GM23248 (cell line): ENCODE data around the gene SAMD14. TPM values are rescaled to one million over a fixed set of nuclear protein-coding genes. Genes with fewer than 3 reads are reported as not detected.

ENCODE experiments used
- DNase-seq: peaks from one replicate; pipeline ENCODE4 v3.0.0-alpha.2; 2015
- H2AFZ ChIP-seq: fragments of 200-600 bp; sonication (generic); 2 replicates; pipeline ENCODE4 v1.6.1; 2016; ENCODE audit warnings: antibody characterized with exemption
- H3F3A ChIP-seq: fragments of 200-600 bp; sonication (generic); 2 replicates; pipeline ENCODE4 v1.6.1; 2016; ENCODE audit warnings: mild to moderate bottlenecking, antibody characterized with exemption, mixed run types; ENCODE audit not compliant: insufficient read depth
- H3K27ac ChIP-seq: fragments of 200-600 bp; sonication (generic); 2 replicates; pipeline ENCODE4 v1.5.1; 2016; ENCODE audit warnings: mild to moderate bottlenecking
- H3K27me3 ChIP-seq: fragments of 200-600 bp; sonication (generic); replicated peaks from 2 replicates; pipeline ENCODE4 v1.6.1; 2016; ENCODE audit warnings: mild to moderate bottlenecking; ENCODE audit not compliant: insufficient read depth
- H3K36me3 ChIP-seq: fragments of 200-600 bp; sonication (generic); 2 replicates; pipeline ENCODE4 v1.6.1; 2016; ENCODE audit warnings: low read depth, mild to moderate bottlenecking
- H3K4me1 ChIP-seq: fragments of 200-600 bp; sonication (generic); 2 replicates; pipeline ENCODE4 v1.6.1; 2016; ENCODE audit warnings: mild to moderate bottlenecking; ENCODE audit not compliant: insufficient read depth
- H3K4me2 ChIP-seq: fragments of 200-600 bp; sonication (generic); one replicate; pipeline ENCODE4 v1.6.1; 2016; ENCODE audit warnings: mild to moderate bottlenecking; ENCODE audit not compliant: unreplicated experiment
- H3K4me3 ChIP-seq: fragments of 200-600 bp; sonication (generic); 2 replicates; pipeline ENCODE4 v1.5.1; 2016; ENCODE audit warnings: mild to moderate bottlenecking
- H3K79me2 ChIP-seq: fragments of 200-600 bp; sonication (generic); 2 replicates; pipeline ENCODE4 v1.6.1; 2016; ENCODE audit warnings: mild to moderate bottlenecking; ENCODE audit not compliant: insufficient read depth
- H3K9ac ChIP-seq: fragments of 200-600 bp; sonication (generic); 2 replicates; pipeline ENCODE4 v1.6.1; 2016; ENCODE audit warnings: mild to moderate bottlenecking
- H3K9me2 ChIP-seq: fragments of 200-600 bp; sonication (generic); 2 replicates; pipeline ENCODE4 v1.6.1; 2016; ENCODE audit warnings: mixed run types, mild to moderate bottlenecking, moderate library complexity; ENCODE audit not compliant: insufficient read depth
- H3K9me3 ChIP-seq: fragments of 200-600 bp; sonication (generic); one replicate; pipeline ENCODE4 v1.6.1; 2017; ENCODE audit warnings: low read depth
- H4K20me1 ChIP-seq: fragments of 200-600 bp; sonication (generic); 2 replicates; pipeline ENCODE4 v1.6.0; 2016; ENCODE audit not compliant: insufficient read depth
- EZH2 ChIP-seq: fragments of 200-600 bp; sonication (generic); IDR thresholded peaks from 2 replicates; pipeline ENCODE4 v1.6.1; 2018; ENCODE audit warnings: antibody characterized with exemption, mild to moderate bottlenecking; ENCODE audit not compliant: insufficient read depth, poor library complexity, severe bottlenecking
- EZH2phosphoT487 ChIP-seq: fragments of 200-600 bp; sonication (generic); IDR thresholded peaks from 2 replicates; pipeline ENCODE4 v1.6.1; 2018; ENCODE audit warnings: antibody characterized with exemption, moderate library complexity, mild to moderate bottlenecking, low read depth; ENCODE audit not compliant: insufficient read depth
- WGBS, 2 experiments: methylation state at CpG; one replicate each; pipeline ENCODE4 v1.1.6; 2015 to 2017; ENCODE audit warnings: low lambda C conversion rate in 2 of 2, low coverage in 1 of 2; ENCODE audit errors: missing lambda C conversion rate in 2 of 2; 5-methylcytosine and 5-hydroxymethylcytosine counted together
- in situ Hi-C: fragments of 300-500 bp; cut with MboI; formaldehyde crosslinking; loops from 2 replicates; pipeline ENCODE4 v1.15.0; 2020
- polyA plus RNA-seq: library from polyadenylated mRNA; unstranded; fragments of >200 nt; fragmentation: Nextera tagmentation; extraction: Ambion mirVana; gene quantifications from 2 replicates; pipeline ENCODE4 v1.2.1, GENCODE V29; 2016
- total RNA-seq: library from RNA; depleted of rRNA; stranded (reverse); fragments of >200 nt; shearing (Covaris generic); gene quantifications from 2 replicates; pipeline ENCODE4 v1.2.3, GENCODE V29; 2014

Gene SAMD14
- total and polyA plus RNA-seq, 2 experiments from 2014 or later = 1.3 to 3.0 TPM

GRCh38 chr17:50080096-50080480, 49.9 kb downstream of the SAMD14 start:
- peaks cover 22% of the 10 kb centered on the region for H3K79me2 ChIP-seq
- no peak for DNase-seq
- peaks cover 41% of the 10 kb centered on the region for H3F3A ChIP-seq
- in situ Hi-C loops = loop anchor here (10.0 kb wide), 1 partner anchor 55 kb away; no protein-coding TSS in a partner anchor
- no peak overlapping the region for H2AFZ ChIP-seq
- H3K4me3 ChIP-seq = no peak overlapping the region
- H4K20me1 ChIP-seq = no peaks in the 10 kb centered on the region
- peaks cover 74% of the 10 kb centered on the region for H3K36me3 ChIP-seq
- no peak overlapping the region for H3K4me2 ChIP-seq
- TF ChIP-seq EZH2phosphoT487 = no peak
- no peak for TF ChIP-seq EZH2
- no peaks in the 10 kb centered on the region for H3K27me3 ChIP-seq
- H3K9me2 ChIP-seq = no peaks in the 10 kb centered on the region
- no peak overlapping the region for H3K27ac ChIP-seq
- H3K9me3 ChIP-seq = no peaks in the 10 kb centered on the region
- H3K4me1 ChIP-seq = no peaks in the 10 kb centered on the region
- 88 to 90% methylated on average over 11 of the region's 11 CpGs for WGBS, 2 experiments
- no peak overlapping the region for H3K9ac ChIP-seq

GRCh38 chr17:50079334-50080095, 50.4 kb downstream of the SAMD14 start:
- in situ Hi-C loops = loop anchor here (10.0 kb wide), 1 partner anchor 55 kb away; no protein-coding TSS in a partner anchor
- peak; percentile 74 for DNase-seq
- Histone ChIP-seq H4K20me1 (no peaks in the 10 kb centered on the region), H3K4me2 (no peak overlapping the region), H3K79me2 (peaks cover 28% of the 10 kb centered on the region), H3K4me3 (no peak overlapping the region), H3K27ac (no peak overlapping the region), H3K9ac (no peak overlapping the region), H3K27me3 (no peaks in the 10 kb centered on the region), H2AFZ (no peak overlapping the region), H3F3A (peaks cover 36% of the 10 kb centered on the region), H3K9me3 (no peaks in the 10 kb centered on the region), H3K36me3 (peaks cover 76% of the 10 kb centered on the region), H3K9me2 (no peaks in the 10 kb centered on the region), H3K4me1 (no peaks in the 10 kb centered on the region)
- 76 to 86% methylated on average over 12 of the region's 12 CpGs for WGBS, 2 experiments
- TF ChIP-seq EZH2phosphoT487 (no peak), EZH2 (no peak)

GRCh38 chr17:50078430-50078829, 51.5 kb downstream of the SAMD14 start:
- no peak overlapping the region for H3K4me2 ChIP-seq
- H3K79me2 ChIP-seq = peaks cover 38% of the 10 kb centered on the region
- no peak overlapping the region for H3K27ac ChIP-seq
- no peaks in the 10 kb centered on the region for H3K27me3 ChIP-seq
- no peaks in the 10 kb centered on the region for H3K4me1 ChIP-seq
- no peak for DNase-seq
- H3K4me3 ChIP-seq = no peak overlapping the region
- H3F3A ChIP-seq = peaks cover 27% of the 10 kb centered on the region
- H3K9me3 ChIP-seq = no peaks in the 10 kb centered on the region
- H3K9ac ChIP-seq = no peak overlapping the region
- no peaks in the 10 kb centered on the region for H4K20me1 ChIP-seq
- H3K9me2 ChIP-seq = no peaks in the 10 kb centered on the region
- H3K36me3 ChIP-seq = peaks cover 76% of the 10 kb centered on the region
- in situ Hi-C loops = no loop called here
- WGBS, 2 experiments = 97 to 99% methylated on average over 4 of the region's 4 CpGs
- no peak for TF ChIP-seq EZH2
- TF ChIP-seq EZH2phosphoT487 = no peak
- no peak overlapping the region for H2AFZ ChIP-seq

DNA sequence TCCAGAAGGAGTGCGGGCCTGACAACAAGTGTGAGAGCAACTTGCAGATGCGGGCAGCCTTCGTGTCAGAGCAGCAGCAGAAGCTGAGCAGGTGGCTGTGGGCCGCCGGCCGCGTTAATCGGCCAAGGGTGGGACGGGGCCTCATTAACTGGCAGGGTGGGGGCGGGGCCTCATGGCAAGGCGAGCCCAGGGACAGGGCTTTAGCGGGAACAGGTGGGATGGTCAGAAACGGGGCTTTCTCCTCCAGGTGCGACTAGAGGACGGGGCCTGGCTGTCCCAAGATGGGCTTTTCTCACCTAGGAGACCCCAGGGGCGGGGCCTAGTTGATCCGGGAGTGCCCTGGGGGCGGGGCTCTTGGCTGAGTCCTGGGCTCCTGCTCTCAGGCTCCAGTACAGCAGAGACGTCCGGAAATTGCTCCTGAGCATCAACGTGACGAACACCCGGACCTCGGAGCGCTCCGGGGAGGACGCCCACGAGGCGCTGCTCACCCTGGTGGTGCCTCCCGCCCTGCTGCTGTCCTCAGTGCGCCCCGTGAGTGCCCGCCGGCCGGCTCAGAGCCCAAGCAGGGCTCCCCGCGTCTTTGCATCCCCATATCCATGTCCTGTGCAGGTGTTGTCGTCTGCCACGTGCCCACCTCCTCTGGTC, 53.2 kb downstream of the SAMD14 start:
- no peaks in the 10 kb centered on the region for H3K4me1 ChIP-seq
- no peak overlapping the region for H3K4me3 ChIP-seq
- no peak overlapping the region for H3K4me2 ChIP-seq
- no peaks in the 10 kb centered on the region for H3K27me3 ChIP-seq
- no peak overlapping the region for H3K27ac ChIP-seq
- TF ChIP-seq EZH2phosphoT487 (no peak), EZH2 (no peak)
- no peak overlapping the region for H2AFZ ChIP-seq
- no peak for DNase-seq
- H3K9me2 ChIP-seq = no peaks in the 10 kb centered on the region
- no peaks in the 10 kb centered on the region for H4K20me1 ChIP-seq
- H3K9ac ChIP-seq = no peak overlapping the region
- H3F3A ChIP-seq = peaks cover 15% of the 10 kb centered on the region
- H3K36me3 ChIP-seq = peaks cover 74% of the 10 kb centered on the region
- H3K79me2 ChIP-seq = peaks cover 46% of the 10 kb centered on the region
- in situ Hi-C loops = no loop called here
- 58 to 69% methylated on average over 26 to 39 of the region's 39 CpGs for WGBS, 2 experiments
- no peaks in the 10 kb centered on the region for H3K9me3 ChIP-seq
